Measurements from ENCODE around the gene CACNA1C.
A peak's percentile ranks its signal among the peaks of the same experiment; 100 is the strongest.

Gene CACNA1C

GRCh38 chr12:2334271-2334670 is 281.5 kb downstream of the CACNA1C start:
- 96% methylated on average over 4 of the region's 6 CpGs for WGBS (ENCODE audit: insufficient coverage)
- DNase-seq, result peak in 1 of 3 donors; percentile 29
- Histone ChIP-seq H3K9me3 (ENCODE audit: control extremely low read depth in 1 of 5, control insufficient read depth in 4 of 5, insufficient read depth in 2 of 5, low read depth in 1 of 5, low read length in 4 of 5) (no peaks in the 10 kb centered on the region), H3K4me1 (ENCODE audit: control extremely low read depth in 1 of 4, control insufficient read depth in 4 of 4, insufficient read depth in 4 of 4, low read length in 3 of 4) (peaks cover 15 to 62% (median 55%) of the 10 kb centered on the region in 4 experiments), H3K27me3 (replicated peaks in 2 of 5; ENCODE audit: control insufficient read depth in 4 of 5, insufficient read depth in 5 of 5, low read length in 4 of 5) (no peaks in the 10 kb centered on the region), H3K4me3 (ENCODE audit: control insufficient read depth in 1 of 7, extremely low read depth in 1 of 7, insufficient read depth in 4 of 7, low read depth in 2 of 7, low read length in 6 of 7) (no peak overlapping the region), H3K27ac (ENCODE audit: insufficient read depth in 1 of 2, low read depth in 1 of 2, low read length in 2 of 2, poor library complexity in 1 of 2, severe bottlenecking in 2 of 2) (no peak overlapping the region), H3K36me3 (ENCODE audit: control insufficient read depth in 4 of 4, insufficient read depth in 4 of 4, low read length in 3 of 4) (no peaks in the 10 kb centered on the region)
- CTCF ChIA-PET, result interaction anchor here (1.0 to 1.2 kb wide), 2 partner anchors 20 kb away, joined by 3 read pairs; no protein-coding TSS in a partner anchor
- POLR2A ChIA-PET, result interaction anchor here (0.7 kb wide), 1 partner anchor 21 kb away, joined by 3 read pairs; no protein-coding TSS in a partner anchor

GRCh38 chr12:2334689-2335088 is 281.9 kb downstream of the CACNA1C start:
- Histone ChIP-seq H3K27ac (ENCODE audit: insufficient read depth in 1 of 2, low read depth in 1 of 2, low read length in 2 of 2, poor library complexity in 1 of 2, severe bottlenecking in 2 of 2) (no peak overlapping the region), H3K4me3 (ENCODE audit: control insufficient read depth in 1 of 7, extremely low read depth in 1 of 7, insufficient read depth in 4 of 7, low read depth in 2 of 7, low read length in 6 of 7) (peak overlapping the region in 2 of 7 experiments; percentile 32 to 37), H3K9me3 (ENCODE audit: control extremely low read depth in 1 of 5, control insufficient read depth in 4 of 5, insufficient read depth in 2 of 5, low read depth in 1 of 5, low read length in 4 of 5) (no peaks in the 10 kb centered on the region), H3K4me1 (ENCODE audit: control extremely low read depth in 1 of 4, control insufficient read depth in 4 of 4, insufficient read depth in 4 of 4, low read length in 3 of 4) (peaks cover 15 to 62% (median 55%) of the 10 kb centered on the region in 4 experiments), H3K27me3 (replicated peaks in 2 of 5; ENCODE audit: control insufficient read depth in 4 of 5, insufficient read depth in 5 of 5, low read length in 4 of 5) (no peaks in the 10 kb centered on the region), H3K36me3 (ENCODE audit: control insufficient read depth in 4 of 4, insufficient read depth in 4 of 4, low read length in 3 of 4) (no peaks in the 10 kb centered on the region)
- ChIA-PET CTCF (interaction anchor here (1.0 to 1.2 kb wide), 2 partner anchors 20 to 21 kb away, joined by 3 read pairs; no protein-coding TSS in a partner anchor), POLR2A (interaction anchor here (0.7 kb wide), 1 partner anchor 21 kb away, joined by 3 read pairs; no protein-coding TSS in a partner anchor)
- DNase-seq, result peak in 2 of 3 donors; percentile 64 to 81
- WGBS (ENCODE audit: insufficient coverage), result 58% methylated on average over 1 of the region's 4 CpGs

GRCh38 chr12:2335109-2335508 is 282.3 kb downstream of the CACNA1C start:
- no peaks in the 10 kb centered on the region for H3K36me3 ChIP-seq (ENCODE audit: control insufficient read depth in 4 of 4, insufficient read depth in 4 of 4, low read length in 3 of 4)
- no peak overlapping the region for H3K27ac ChIP-seq (ENCODE audit: insufficient read depth in 1 of 2, low read depth in 1 of 2, low read length in 2 of 2, poor library complexity in 1 of 2, severe bottlenecking in 2 of 2)
- CTCF ChIA-PET, result interaction anchor here (1.0 to 1.2 kb wide), 2 partner anchors 19 to 21 kb away, joined by 3 read pairs; no protein-coding TSS in a partner anchor
- no peaks in the 10 kb centered on the region for H3K27me3 ChIP-seq (replicated peaks in 2 of 5; ENCODE audit: control insufficient read depth in 4 of 5, insufficient read depth in 5 of 5, low read length in 4 of 5)
- 5% methylated on average over 2 of the region's 5 CpGs for WGBS (ENCODE audit: insufficient coverage)
- POLR2A ChIA-PET, result interaction anchor here (0.7 kb wide), 1 partner anchor 21 kb away, joined by 3 read pairs; no protein-coding TSS in a partner anchor
- peaks cover 15 to 62% (median 55%) of the 10 kb centered on the region in 4 experiments for H3K4me1 ChIP-seq (ENCODE audit: control extremely low read depth in 1 of 4, control insufficient read depth in 4 of 4, insufficient read depth in 4 of 4, low read length in 3 of 4)
- peak overlapping the region in 2 of 7 experiments; percentile 32 to 37 for H3K4me3 ChIP-seq (ENCODE audit: control insufficient read depth in 1 of 7, extremely low read depth in 1 of 7, insufficient read depth in 4 of 7, low read depth in 2 of 7, low read length in 6 of 7)
- peak in 2 of 3 donors; percentile 42 to 64 for DNase-seq
- H3K9me3 ChIP-seq (ENCODE audit: control extremely low read depth in 1 of 5, control insufficient read depth in 4 of 5, insufficient read depth in 2 of 5, low read depth in 1 of 5, low read length in 4 of 5), result no peaks in the 10 kb centered on the region

- WGBS (ENCODE audit: insufficient coverage), result 47% methylated on average over 3 of the region's 3 CpGs
- H3K4me3 ChIP-seq (ENCODE audit: control insufficient read depth in 1 of 7, extremely low read depth in 1 of 7, insufficient read depth in 4 of 7, low read depth in 2 of 7, low read length in 6 of 7), result peak overlapping the region in 2 of 7 experiments; percentile 18 to 37
- ChIA-PET CTCF (interaction anchor here (1.2 to 2.4 kb wide), 2 partner anchors 20 to 52 kb away, joined by 3 to 5 read pairs; no protein-coding TSS in a partner anchor), POLR2A (no interaction called here)
- H3K4me1 ChIP-seq (ENCODE audit: control extremely low read depth in 1 of 4, control insufficient read depth in 4 of 4, insufficient read depth in 4 of 4, low read length in 3 of 4), result peaks cover 15 to 62% (median 56%) of the 10 kb centered on the region in 4 experiments
- H3K36me3 ChIP-seq (ENCODE audit: control insufficient read depth in 4 of 4, insufficient read depth in 4 of 4, low read length in 3 of 4), result no peaks in the 10 kb centered on the region
- DNase-seq, result peak in 1 of 3 donors; percentile 31
- H3K27me3 ChIP-seq (replicated peaks in 2 of 5; ENCODE audit: control insufficient read depth in 4 of 5, insufficient read depth in 5 of 5, low read length in 4 of 5), result no peaks in the 10 kb centered on the region
- no peak overlapping the region for H3K27ac ChIP-seq (ENCODE audit: insufficient read depth in 1 of 2, low read depth in 1 of 2, low read length in 2 of 2, poor library complexity in 1 of 2, severe bottlenecking in 2 of 2)
- no peaks in the 10 kb centered on the region for H3K9me3 ChIP-seq (ENCODE audit: control extremely low read depth in 1 of 5, control insufficient read depth in 4 of 5, insufficient read depth in 2 of 5, low read depth in 1 of 5, low read length in 4 of 5)
These were observed 282.7 kb downstream of the CACNA1C start for GRCh38 chr12:2335513-2335912.

- H3K27me3 ChIP-seq (replicated peaks in 2 of 5; ENCODE audit: control insufficient read depth in 4 of 5, insufficient read depth in 5 of 5, low read length in 4 of 5), result no peaks in the 10 kb centered on the region
- ChIA-PET POLR2A (interaction anchor here (1.3 to 1.6 kb wide), 2 partner anchors 12 to 166 kb away, joined by 4 to 5 read pairs; no protein-coding TSS in a partner anchor), CTCF (interaction anchor here (1.2 to 2.4 kb wide), 4 partner anchors 8 to 52 kb away, joined by 3 to 5 read pairs (median 4); no protein-coding TSS in a partner anchor)
- no CpG with 5 or more reads among the region's 3 CpGs for WGBS (ENCODE audit: insufficient coverage)
- H3K27ac ChIP-seq (ENCODE audit: insufficient read depth in 1 of 2, low read depth in 1 of 2, low read length in 2 of 2, poor library complexity in 1 of 2, severe bottlenecking in 2 of 2), result no peak overlapping the region
- H3K4me3 ChIP-seq (ENCODE audit: control insufficient read depth in 1 of 7, extremely low read depth in 1 of 7, insufficient read depth in 4 of 7, low read depth in 2 of 7, low read length in 6 of 7), result no peak overlapping the region
- H3K36me3 ChIP-seq (ENCODE audit: control insufficient read depth in 4 of 4, insufficient read depth in 4 of 4, low read length in 3 of 4), result no peaks in the 10 kb centered on the region
- no peaks in the 10 kb centered on the region for H3K9me3 ChIP-seq (ENCODE audit: control extremely low read depth in 1 of 5, control insufficient read depth in 4 of 5, insufficient read depth in 2 of 5, low read depth in 1 of 5, low read length in 4 of 5)
- DNase-seq, result no peak
- H3K4me1 ChIP-seq (ENCODE audit: control extremely low read depth in 1 of 4, control insufficient read depth in 4 of 4, insufficient read depth in 4 of 4, low read length in 3 of 4), result peaks cover 15 to 63% (median 57%) of the 10 kb centered on the region in 4 experiments
These were observed 283.1 kb downstream of the CACNA1C start for GRCh38 chr12:2335916-2336315.

GRCh38 chr12:2336409-2336829 is 283.6 kb downstream of the CACNA1C start:
- ChIA-PET CTCF (interaction anchor here (1.2 to 2.4 kb wide), 4 partner anchors 8 to 53 kb away, joined by 3 to 5 read pairs (median 4); no protein-coding TSS in a partner anchor), POLR2A (interaction anchor here (0.9 to 1.6 kb wide), 3 partner anchors 12 to 165 kb away, joined by 3 to 5 read pairs (median 4); no protein-coding TSS in a partner anchor)
- peak; percentile 71 to 94 (median 89) for DNase-seq
- Histone ChIP-seq H3K36me3 (ENCODE audit: control insufficient read depth in 4 of 4, insufficient read depth in 4 of 4, low read length in 3 of 4) (no peaks in the 10 kb centered on the region), H3K27ac (ENCODE audit: insufficient read depth in 1 of 2, low read depth in 1 of 2, low read length in 2 of 2, poor library complexity in 1 of 2, severe bottlenecking in 2 of 2) (peak overlapping the region in 1 of 2 experiments; percentile 47), H3K4me3 (ENCODE audit: control insufficient read depth in 1 of 7, extremely low read depth in 1 of 7, insufficient read depth in 4 of 7, low read depth in 2 of 7, low read length in 6 of 7) (peak overlapping the region in 2 of 7 experiments; percentile 19 to 20), H3K9me3 (ENCODE audit: control extremely low read depth in 1 of 5, control insufficient read depth in 4 of 5, insufficient read depth in 2 of 5, low read depth in 1 of 5, low read length in 4 of 5) (no peaks in the 10 kb centered on the region), H3K4me1 (ENCODE audit: control extremely low read depth in 1 of 4, control insufficient read depth in 4 of 4, insufficient read depth in 4 of 4, low read length in 3 of 4) (peaks cover 16 to 68% (median 62%) of the 10 kb centered on the region in 4 experiments), H3K27me3 (replicated peaks in 2 of 5; ENCODE audit: control insufficient read depth in 4 of 5, insufficient read depth in 5 of 5, low read length in 4 of 5) (no peaks in the 10 kb centered on the region)
- 3% methylated on average over 4 of the region's 5 CpGs for WGBS (ENCODE audit: insufficient coverage)

All from common myeloid progenitor, CD34-positive (primary cell).